22Rv1 (cell line): ENCODE measurements around the gene YPEL5.

ENCODE experiments used
- CTCF ChIP-seq: fragments of 450-650 bp; IDR thresholded peaks from 2 replicates; pipeline ENCODE4 v1.5.1; 2017; ENCODE audit warnings: mild to moderate bottlenecking
- ZFX ChIP-seq: fragments of 450-650 bp; IDR thresholded peaks from 2 replicates; pipeline ENCODE4 v1.6.1; 2017; ENCODE audit warnings: antibody characterized with exemption, borderline replicate concordance

GRCh38 chr2:30109856-30110255 is 37.0 kb upstream of the YPEL5 start:
- no peak for TF ChIP-seq CTCF
- no peak for TF ChIP-seq ZFX
